Stimulated activated CD8-positive, alpha-beta memory T cell treated with anti-CD3 and anti-CD28 coated beads, Interleukin-4, amount 100 ng/mL, for 48 hours (primary cell): ENCODE results near the gene SLC13A5.

ENCODE experiments used
- DNase-seq: peaks from one replicate; pipeline ENCODE4 v3.0.0-alpha.2; 2020

Gene SLC13A5

DNA sequence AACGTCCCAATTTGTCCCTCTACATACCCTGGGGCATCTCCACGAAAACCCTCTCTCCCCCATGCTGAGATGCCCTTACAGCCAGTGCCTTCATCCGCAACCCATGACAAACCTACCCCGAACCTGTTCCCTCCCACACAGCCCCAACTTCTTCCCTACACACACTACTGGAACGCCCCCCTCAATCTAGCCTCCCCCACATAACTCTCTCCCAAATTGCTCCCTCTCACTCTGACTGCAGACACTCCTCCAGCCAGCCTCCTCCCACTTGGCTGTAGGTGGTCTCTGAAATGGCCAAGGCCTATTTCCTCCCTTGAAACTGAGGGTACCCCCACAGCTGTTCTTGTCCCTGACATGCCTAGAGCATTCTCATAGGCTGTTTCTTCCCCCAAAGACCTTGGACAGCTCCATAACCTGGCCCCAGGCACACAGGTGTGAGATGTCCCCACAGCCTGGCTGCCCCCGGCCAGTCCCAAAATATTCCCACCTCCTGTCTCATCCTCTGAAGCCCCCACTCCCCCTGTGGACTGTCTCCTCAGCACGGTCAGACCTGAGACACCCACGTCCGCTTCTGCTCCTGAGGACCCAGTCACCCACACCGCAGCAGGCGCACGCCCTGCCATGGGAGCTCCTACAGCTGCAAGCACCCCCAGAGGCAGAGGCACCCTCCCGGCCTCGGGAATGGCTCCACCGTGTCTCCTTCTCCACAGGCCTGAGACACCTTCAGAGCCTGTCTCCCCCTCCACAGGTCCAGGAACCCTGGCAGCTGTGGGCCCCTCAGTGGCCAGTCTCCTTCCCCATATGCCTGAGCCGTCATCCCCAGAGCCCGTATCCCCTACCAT is 76.3 kb downstream of the SLC13A5 start:
- no peak for DNase-seq

DNA sequence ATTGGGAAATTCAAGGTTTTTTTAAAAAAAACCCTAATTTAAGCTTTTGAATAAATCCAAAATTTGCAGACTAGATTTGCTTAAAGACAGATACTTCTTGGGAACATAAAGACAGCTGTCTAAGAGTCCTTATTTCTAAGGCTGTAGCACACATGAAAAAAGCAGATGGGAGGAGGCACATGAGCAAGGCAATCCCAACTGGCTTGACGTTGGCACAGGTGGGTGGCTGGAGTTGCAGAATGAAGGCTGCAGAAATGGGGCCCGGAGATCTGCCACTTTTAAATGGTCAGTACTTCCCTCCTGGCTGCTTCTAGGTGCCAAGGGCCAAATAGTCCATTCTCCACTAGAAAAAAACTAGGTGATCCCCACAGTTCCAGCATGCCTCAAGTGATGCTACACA is 77.1 kb downstream of the SLC13A5 start:
- no peak for DNase-seq
